Upper lobe of left lung (tissue), 4 donors: Measurements from ENCODE around the gene WDR26.

Experiments
- CTCF ChIP-seq, 6 experiments: fragments of 450-650 bp in 4 of 6; fragments of 200-600 bp in 2 of 6; sonication (generic) in 2 of 6; IDR thresholded peaks; one replicate each; pipeline ENCODE4 v1.5.1; 2016 to 2019; ENCODE audit warnings: antibody characterized with exemption in 6 of 6
- POLR2A ChIP-seq, 4 donors: fragments of 450-650 bp; IDR thresholded peaks; one replicate each; pipeline ENCODE4 v1.5.1; 2016 to 2017; ENCODE audit warnings: antibody characterized with exemption in 4 of 4, mild to moderate bottlenecking in 2 of 4
- POLR2AphosphoS5 ChIP-seq, 2 donors: sonication (generic); formaldehyde crosslinking; IDR thresholded peaks; one replicate each; pipeline ENCODE4 v1.5.1; 2017; ENCODE audit warnings: antibody characterized with exemption in 2 of 2

DNA sequence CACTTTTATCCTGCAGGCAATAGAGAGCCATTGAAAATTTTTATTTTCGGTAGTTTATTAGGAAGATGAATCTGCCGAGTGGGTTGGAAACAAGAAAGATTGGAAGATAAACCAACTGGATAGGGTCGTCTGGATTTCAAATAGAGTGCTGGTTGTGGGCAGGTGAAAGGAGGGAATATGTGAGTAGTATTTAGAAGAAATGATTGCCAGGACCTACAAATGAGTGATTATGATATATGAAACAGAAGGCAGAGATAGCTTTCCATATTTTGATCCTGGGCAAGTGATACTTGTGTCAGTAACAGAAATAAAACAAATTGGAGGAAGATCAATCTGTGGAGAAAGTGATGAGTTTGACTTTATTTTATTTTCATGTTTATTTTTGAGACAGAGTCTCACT lies 75.4 kb downstream of the WDR26 start:
- no peak for TF ChIP-seq CTCF (IDR thresholded peaks at IDR 0.05)
- TF ChIP-seq POLR2A (IDR thresholded peaks at IDR 0.05), result no peak
- no peak for TF ChIP-seq POLR2AphosphoS5 (IDR thresholded peaks at IDR 0.05)
